OCI-LY1 (cell line): ENCODE results near the gene PDK1.

ENCODE experiments used
- H2AFZ ChIP-seq: fragments of 200-600 bp; sonication (generic), shearing (Covaris generic); 2 replicates; pipeline ENCODE4 v1.6.0; 2014; ENCODE audit warnings: antibody characterized with exemption, mild to moderate bottlenecking, low read length
- H3F3A ChIP-seq: fragments of 200-600 bp; sonication (generic), shearing (Covaris generic); 2 replicates; pipeline ENCODE4 v1.6.0; 2014; ENCODE audit warnings: mild to moderate bottlenecking, antibody characterized with exemption, low read length, moderate library complexity; ENCODE audit not compliant: insufficient read depth
- H3K27ac ChIP-seq: fragments of 200-600 bp; sonication (generic); 2 replicates; pipeline ENCODE4 v1.5.1; 2014; ENCODE audit warnings: low read length, mixed run types, mild to moderate bottlenecking, low read depth; ENCODE audit not compliant: poor library complexity, severe bottlenecking
- H3K27me3 ChIP-seq: fragments of 200-600 bp; sonication (generic); 2 replicates; pipeline ENCODE4 v1.6.0; 2014; ENCODE audit warnings: antibody characterized with exemption, mild to moderate bottlenecking, low read length, moderate library complexity; ENCODE audit not compliant: insufficient read depth
- H3K36me3 ChIP-seq: fragments of 200-600 bp; sonication (generic); 2 replicates; pipeline ENCODE4 v1.6.1; 2014; ENCODE audit warnings: mild to moderate bottlenecking, antibody characterized with exemption, low read length, moderate library complexity, mixed read lengths; ENCODE audit not compliant: insufficient read depth
- H3K4me1 ChIP-seq: fragments of 200-600 bp; sonication (generic); 2 replicates; pipeline ENCODE4 v1.5.1; 2014; ENCODE audit warnings: mild to moderate bottlenecking, low read length, moderate library complexity; ENCODE audit not compliant: insufficient read depth, severe bottlenecking
- H3K4me2 ChIP-seq: fragments of 200-600 bp; sonication (generic), shearing (Covaris generic); 2 replicates; pipeline ENCODE4 v1.6.1; 2014; ENCODE audit warnings: low read length
- H3K4me3 ChIP-seq: fragments of 200-600 bp; sonication (generic); 2 replicates; pipeline ENCODE4 v1.5.1; 2014; ENCODE audit warnings: low read length, low read depth, mild to moderate bottlenecking, mixed read lengths; ENCODE audit not compliant: poor library complexity, severe bottlenecking
- H3K79me2 ChIP-seq: fragments of 200-600 bp; shearing (Covaris generic); 2 replicates; pipeline ENCODE4 v1.6.1; 2016; ENCODE audit warnings: mixed run types, low read length, mixed read lengths; ENCODE audit not compliant: insufficient read depth
- H3K9ac ChIP-seq: fragments of 200-600 bp; sonication (generic), shearing (Covaris generic); 2 replicates; pipeline ENCODE4 v1.6.1; 2014; ENCODE audit warnings: mild to moderate bottlenecking, low read length, mixed read lengths
- H3K9me2 ChIP-seq: fragments of 200-600 bp; sonication (generic), shearing (Covaris generic); 2 replicates; pipeline ENCODE4 v1.6.1; 2014; ENCODE audit warnings: low read depth, mild to moderate bottlenecking, low read length, mixed read lengths
- H3K9me3 ChIP-seq: fragments of 200-600 bp; shearing (Covaris generic); 2 replicates; pipeline ENCODE4 v1.6.1; 2014; ENCODE audit warnings: low read length, mixed read lengths
- H4K20me1 ChIP-seq: fragments of 200-600 bp; sonication (generic), shearing (Covaris generic); 2 replicates; pipeline ENCODE4 v1.6.0; 2016; ENCODE audit warnings: mild to moderate bottlenecking, low read length; ENCODE audit not compliant: insufficient read depth
- EZH2 ChIP-seq: fragments of 200-600 bp; sonication (generic), shearing (Covaris generic); IDR thresholded peaks from 2 replicates; pipeline ENCODE4 v1.8.0; 2017; ENCODE audit warnings: borderline replicate concordance, mixed run types, mild to moderate bottlenecking, antibody characterized with exemption, low read length, moderate library complexity, mixed read lengths
- TF ChIP-seq, protein P1 (sequence below): fragments of 200-600 bp; sonication (generic), shearing (Covaris generic); IDR thresholded peaks from 2 replicates; pipeline ENCODE4 v1.5.1; 2017; ENCODE audit warnings: mild to moderate bottlenecking, antibody characterized with exemption, low read length, moderate library complexity, mixed read lengths

PDK1 gene

DNA sequence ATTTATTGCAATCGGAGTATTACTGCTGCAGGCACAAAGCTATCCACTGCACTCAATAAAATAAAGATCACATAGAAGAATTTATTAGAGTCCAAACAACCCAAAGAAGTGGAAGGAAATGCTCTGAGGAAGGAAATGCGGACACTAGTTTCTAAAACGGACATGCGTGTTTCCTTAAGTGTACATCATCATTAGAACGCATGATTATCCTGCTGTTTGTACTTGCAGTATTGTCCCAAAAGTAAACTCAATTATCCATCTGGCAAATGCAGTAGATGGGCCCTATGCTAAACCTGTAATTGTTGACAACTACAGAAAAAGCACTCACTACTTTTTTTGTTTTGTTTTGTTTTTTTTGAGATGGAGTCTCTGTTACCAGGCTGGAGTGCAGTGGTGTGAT lies 53.6 kb downstream of the PDK1 start:
- Histone ChIP-seq H3K9ac (no peak overlapping the region), H3K4me2 (no peak overlapping the region), H3F3A (no peaks in the 10 kb centered on the region), H3K79me2 (no peaks in the 10 kb centered on the region), H2AFZ (no peak overlapping the region), H3K27ac (no peak overlapping the region), H3K4me1 (no peaks in the 10 kb centered on the region), H3K4me3 (no peak overlapping the region), H3K36me3 (peaks cover 11% of the 10 kb centered on the region; the same call in 1 of the 2 replicates), H3K27me3 (no peaks in the 10 kb centered on the region), H3K9me2 (no peaks in the 10 kb centered on the region), H3K9me3 (no peaks in the 10 kb centered on the region), H4K20me1 (no peaks in the 10 kb centered on the region)
- TF ChIP-seq EZH2: no peak
- TF ChIP-seq, protein P1, sequence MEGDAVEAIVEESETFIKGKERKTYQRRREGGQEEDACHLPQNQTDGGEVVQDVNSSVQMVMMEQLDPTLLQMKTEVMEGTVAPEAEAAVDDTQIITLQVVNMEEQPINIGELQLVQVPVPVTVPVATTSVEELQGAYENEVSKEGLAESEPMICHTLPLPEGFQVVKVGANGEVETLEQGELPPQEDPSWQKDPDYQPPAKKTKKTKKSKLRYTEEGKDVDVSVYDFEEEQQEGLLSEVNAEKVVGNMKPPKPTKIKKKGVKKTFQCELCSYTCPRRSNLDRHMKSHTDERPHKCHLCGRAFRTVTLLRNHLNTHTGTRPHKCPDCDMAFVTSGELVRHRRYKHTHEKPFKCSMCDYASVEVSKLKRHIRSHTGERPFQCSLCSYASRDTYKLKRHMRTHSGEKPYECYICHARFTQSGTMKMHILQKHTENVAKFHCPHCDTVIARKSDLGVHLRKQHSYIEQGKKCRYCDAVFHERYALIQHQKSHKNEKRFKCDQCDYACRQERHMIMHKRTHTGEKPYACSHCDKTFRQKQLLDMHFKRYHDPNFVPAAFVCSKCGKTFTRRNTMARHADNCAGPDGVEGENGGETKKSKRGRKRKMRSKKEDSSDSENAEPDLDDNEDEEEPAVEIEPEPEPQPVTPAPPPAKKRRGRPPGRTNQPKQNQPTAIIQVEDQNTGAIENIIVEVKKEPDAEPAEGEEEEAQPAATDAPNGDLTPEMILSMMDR: no peak

DNA sequence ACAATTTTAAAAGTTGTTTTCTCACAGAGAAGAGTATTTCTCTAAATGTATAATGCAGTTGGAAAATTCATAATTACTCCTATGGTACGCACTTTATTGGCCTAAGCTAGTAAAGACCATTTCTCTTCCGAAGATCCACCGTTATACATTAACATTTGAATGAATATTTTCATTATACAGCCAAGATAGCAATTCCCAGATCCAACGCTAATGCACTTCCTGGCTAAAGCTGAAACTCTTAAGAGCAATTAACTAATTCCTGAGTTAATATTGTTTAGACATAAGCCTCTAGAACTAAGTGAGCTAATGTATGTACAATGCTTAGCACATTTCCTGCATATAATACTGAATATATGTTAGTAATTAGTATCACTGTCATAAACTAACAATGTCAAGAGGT lies 56.2 kb downstream of the PDK1 start:
- no peaks in the 10 kb centered on the region for H3K4me1 ChIP-seq
- H3K79me2 ChIP-seq: no peaks in the 10 kb centered on the region
- no peaks in the 10 kb centered on the region for H3K27me3 ChIP-seq
- peaks cover 5% of the 10 kb centered on the region; the same call in 1 of the 2 replicates for H3K36me3 ChIP-seq
- no peaks in the 10 kb centered on the region for H3K9me3 ChIP-seq
- H3K27ac ChIP-seq: no peak overlapping the region
- TF ChIP-seq, protein P1: no peak
- no peak for TF ChIP-seq EZH2
- no peak overlapping the region for H3K4me3 ChIP-seq
- H4K20me1 ChIP-seq: no peaks in the 10 kb centered on the region
- H3K9me2 ChIP-seq: no peaks in the 10 kb centered on the region
- H3K4me2 ChIP-seq: no peak overlapping the region
- H3F3A ChIP-seq: no peaks in the 10 kb centered on the region
- no peak overlapping the region for H3K9ac ChIP-seq
- no peak overlapping the region for H2AFZ ChIP-seq

DNA sequence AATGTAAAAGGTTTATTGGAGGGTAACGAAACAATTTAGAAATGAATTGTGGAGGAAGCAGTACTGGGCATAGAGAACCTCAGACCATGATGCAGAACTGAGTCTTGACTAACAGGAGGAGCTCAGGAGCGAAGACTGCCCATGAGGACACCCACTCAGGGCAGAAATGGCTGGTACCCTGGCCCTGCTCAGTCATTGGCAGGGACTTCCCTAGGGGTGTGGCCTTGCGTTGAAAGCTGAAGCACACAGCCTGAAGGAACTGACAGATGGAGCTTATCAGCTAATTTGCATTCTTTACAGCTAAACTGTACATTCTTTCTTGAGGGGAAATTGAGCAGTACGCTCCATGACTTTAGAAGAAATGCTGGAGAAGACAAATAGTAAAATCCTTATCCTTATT lies 57.1 kb downstream of the PDK1 start:
- no peaks in the 10 kb centered on the region for H3K4me1 ChIP-seq
- H3K9me2 ChIP-seq: no peaks in the 10 kb centered on the region
- H3F3A ChIP-seq: no peaks in the 10 kb centered on the region
- no peak overlapping the region for H3K4me2 ChIP-seq
- H3K36me3 ChIP-seq: no peaks in the 10 kb centered on the region; the same call in 1 of the 2 replicates
- H3K27ac ChIP-seq: no peak overlapping the region
- TF ChIP-seq EZH2: no peak
- TF ChIP-seq, protein P1: no peak
- no peak overlapping the region for H2AFZ ChIP-seq
- no peak overlapping the region for H3K4me3 ChIP-seq
- no peak overlapping the region for H3K9ac ChIP-seq
- H3K79me2 ChIP-seq: no peaks in the 10 kb centered on the region
- no peaks in the 10 kb centered on the region for H4K20me1 ChIP-seq
- H3K9me3 ChIP-seq: no peaks in the 10 kb centered on the region
- H3K27me3 ChIP-seq: no peaks in the 10 kb centered on the region
